GM23338 (cell line): Measurements from ENCODE around the gene LMNTD2.

Experiments used
- EZH2 ChIP-seq: fragments of 200-600 bp; sonication (generic); IDR thresholded peaks from one replicate; pipeline ENCODE4 v1.8.0; 2017; ENCODE audit warnings: antibody characterized with exemption, mild to moderate bottlenecking, low read depth; ENCODE audit not compliant: unreplicated experiment
- JUNB ChIP-seq: IDR thresholded peaks from one replicate; pipeline ENCODE4 v1.6.1; 2016; ENCODE audit warnings: antibody characterized with exemption; ENCODE audit not compliant: unreplicated experiment
- POLR2AphosphoS5 ChIP-seq: IDR thresholded peaks from 2 replicates; pipeline ENCODE4 v1.6.1; 2016; ENCODE audit warnings: antibody characterized with exemption, low read depth
- TF ChIP-seq, protein P1 (sequence below), 2 experiments: fragments of 200-600 bp in 1 of 2; sonication (generic) in 1 of 2; conservative IDR thresholded peaks; 2 replicates each; pipeline versions ENCODE4 v1.5.1 to v1.6.1; 2016 to 2017; ENCODE audit warnings: antibody characterized with exemption in 2 of 2, low read depth in 2 of 2, mild to moderate bottlenecking in 2 of 2, moderate library complexity in 1 of 2

DNA sequence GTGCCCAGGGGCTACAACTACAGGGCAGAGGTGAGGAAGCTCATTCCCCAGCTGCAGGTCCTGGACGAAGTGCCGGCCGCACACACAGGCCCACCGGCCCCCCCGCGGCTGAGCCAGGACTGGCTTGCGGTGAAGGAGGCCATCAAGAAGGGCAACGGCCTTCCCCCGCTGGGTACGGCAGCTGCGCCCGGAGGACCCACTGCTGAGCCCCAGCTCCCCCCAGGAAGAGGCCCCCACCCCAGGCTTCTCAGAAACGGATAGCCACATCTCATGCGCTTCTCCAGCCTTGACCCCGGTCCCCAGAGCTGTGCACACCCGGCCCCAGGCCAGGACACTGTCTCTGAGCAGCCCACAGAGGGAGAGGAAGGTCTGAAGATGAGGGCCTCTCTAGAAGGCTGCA, 9.4 kb downstream of the LMNTD2 start:
- TF ChIP-seq, protein P1, sequence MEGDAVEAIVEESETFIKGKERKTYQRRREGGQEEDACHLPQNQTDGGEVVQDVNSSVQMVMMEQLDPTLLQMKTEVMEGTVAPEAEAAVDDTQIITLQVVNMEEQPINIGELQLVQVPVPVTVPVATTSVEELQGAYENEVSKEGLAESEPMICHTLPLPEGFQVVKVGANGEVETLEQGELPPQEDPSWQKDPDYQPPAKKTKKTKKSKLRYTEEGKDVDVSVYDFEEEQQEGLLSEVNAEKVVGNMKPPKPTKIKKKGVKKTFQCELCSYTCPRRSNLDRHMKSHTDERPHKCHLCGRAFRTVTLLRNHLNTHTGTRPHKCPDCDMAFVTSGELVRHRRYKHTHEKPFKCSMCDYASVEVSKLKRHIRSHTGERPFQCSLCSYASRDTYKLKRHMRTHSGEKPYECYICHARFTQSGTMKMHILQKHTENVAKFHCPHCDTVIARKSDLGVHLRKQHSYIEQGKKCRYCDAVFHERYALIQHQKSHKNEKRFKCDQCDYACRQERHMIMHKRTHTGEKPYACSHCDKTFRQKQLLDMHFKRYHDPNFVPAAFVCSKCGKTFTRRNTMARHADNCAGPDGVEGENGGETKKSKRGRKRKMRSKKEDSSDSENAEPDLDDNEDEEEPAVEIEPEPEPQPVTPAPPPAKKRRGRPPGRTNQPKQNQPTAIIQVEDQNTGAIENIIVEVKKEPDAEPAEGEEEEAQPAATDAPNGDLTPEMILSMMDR (conservative IDR thresholded peaks at IDR 0.05; ENCODE audit: low read depth in 2 of 2): no peak
- no peak for TF ChIP-seq JUNB
- no peak for TF ChIP-seq EZH2
- no peak for TF ChIP-seq POLR2AphosphoS5
